HG02798 (cell line): ENCODE data around the gene MAD2L1.

Experiments
- ATAC-seq: cut with Tn5 transposase; IDR thresholded peaks from one replicate; pipeline ENCODE4 v1.9.1; 2021; ENCODE audit warnings: mild to moderate bottlenecking; ENCODE audit not compliant: unreplicated experiment, poor library complexity

The MAD2L1 gene

DNA sequence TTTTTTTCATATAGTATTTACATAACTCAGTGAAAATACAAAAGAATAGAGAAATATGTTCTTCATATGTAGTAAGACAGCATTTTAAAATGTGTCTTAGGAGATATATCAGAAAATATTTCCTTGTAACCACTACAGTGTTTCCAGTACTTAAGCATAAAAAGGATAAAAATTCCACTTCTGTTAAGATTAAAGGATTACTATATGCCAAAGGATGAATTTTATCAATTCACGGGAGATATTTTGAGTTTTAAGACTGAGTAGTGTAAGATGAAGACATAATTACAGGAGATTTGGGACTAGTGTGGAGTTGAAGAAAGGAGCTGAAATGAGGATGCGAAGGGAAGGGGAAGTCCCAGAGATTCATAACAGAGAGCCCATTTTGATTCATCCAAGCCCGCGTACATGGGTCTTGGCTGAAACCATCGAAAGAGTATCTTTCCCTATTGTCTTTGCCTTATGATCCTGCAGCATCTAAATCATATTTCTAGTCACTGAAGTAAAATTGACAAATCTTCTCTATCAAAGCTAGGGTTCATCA lies 58.7 kb downstream of the MAD2L1 start:
- ATAC-seq, result no peak

DNA sequence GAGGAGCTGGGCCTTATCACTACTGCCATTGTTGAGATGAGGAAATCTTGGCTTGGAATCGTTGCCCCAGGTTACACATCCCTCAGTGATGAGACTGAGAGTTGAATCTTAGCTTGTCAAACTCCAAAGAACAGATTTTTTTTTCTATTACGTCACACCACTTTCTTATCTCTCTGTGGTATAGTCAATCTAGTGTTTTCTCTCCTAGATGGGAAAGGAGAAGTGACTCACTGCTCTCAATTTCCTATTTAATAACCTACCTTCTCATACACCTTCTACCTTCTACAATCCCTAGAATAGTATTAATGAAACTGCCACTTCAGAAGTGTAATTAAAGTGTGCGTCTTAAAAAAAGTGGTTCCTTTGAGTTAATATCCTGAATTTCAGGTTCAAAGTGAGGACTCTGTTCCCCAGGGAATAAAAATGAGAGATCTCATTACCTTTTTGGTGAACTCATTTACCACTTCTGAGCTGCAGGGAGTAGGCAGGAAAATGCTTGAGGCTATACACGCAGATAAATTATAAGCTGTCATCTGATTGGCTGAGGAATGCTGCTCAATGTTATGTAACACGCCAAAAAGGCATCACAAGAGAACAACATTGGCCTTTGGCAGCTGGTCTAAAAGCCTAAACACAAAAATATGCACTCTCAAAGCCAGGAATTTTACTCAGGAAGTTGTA lies 59.3 kb downstream of the MAD2L1 start:
- no peak for ATAC-seq
